Measurements from ENCODE around the gene DISC1.

GRCh38 chr1:232019026-232019340, 392.4 kb downstream of the DISC1 start:
- TF ChIP-seq, protein P1, sequence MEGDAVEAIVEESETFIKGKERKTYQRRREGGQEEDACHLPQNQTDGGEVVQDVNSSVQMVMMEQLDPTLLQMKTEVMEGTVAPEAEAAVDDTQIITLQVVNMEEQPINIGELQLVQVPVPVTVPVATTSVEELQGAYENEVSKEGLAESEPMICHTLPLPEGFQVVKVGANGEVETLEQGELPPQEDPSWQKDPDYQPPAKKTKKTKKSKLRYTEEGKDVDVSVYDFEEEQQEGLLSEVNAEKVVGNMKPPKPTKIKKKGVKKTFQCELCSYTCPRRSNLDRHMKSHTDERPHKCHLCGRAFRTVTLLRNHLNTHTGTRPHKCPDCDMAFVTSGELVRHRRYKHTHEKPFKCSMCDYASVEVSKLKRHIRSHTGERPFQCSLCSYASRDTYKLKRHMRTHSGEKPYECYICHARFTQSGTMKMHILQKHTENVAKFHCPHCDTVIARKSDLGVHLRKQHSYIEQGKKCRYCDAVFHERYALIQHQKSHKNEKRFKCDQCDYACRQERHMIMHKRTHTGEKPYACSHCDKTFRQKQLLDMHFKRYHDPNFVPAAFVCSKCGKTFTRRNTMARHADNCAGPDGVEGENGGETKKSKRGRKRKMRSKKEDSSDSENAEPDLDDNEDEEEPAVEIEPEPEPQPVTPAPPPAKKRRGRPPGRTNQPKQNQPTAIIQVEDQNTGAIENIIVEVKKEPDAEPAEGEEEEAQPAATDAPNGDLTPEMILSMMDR (IDR thresholded peaks at IDR 0.05; ENCODE audit: low read length) = no peak
- no peak for TF ChIP-seq EZH2 (IDR thresholded peaks at IDR 0.05; ENCODE audit: borderline replicate concordance, low read length)

Measured in OCI-LY1 (cell line).